Natural killer cell treated with Interleukin-12 subunit alpha and Interleukin-12 subunit beta and Interleukin-15 and Interleukin-18, amount 100 ng/mL, for 72 hours (primary cell): ENCODE measurements around the gene CPAMD8. TPM values are rescaled to one million over a fixed set of nuclear protein-coding genes. Genes with fewer than 3 reads are reported as not detected.
"Not testable (repeated sequence)": the region's sequence is repeated elsewhere in the genome, so short reads cannot be mapped to it uniquely, and the experiment has no call there.

Experiments
- ATAC-seq, 2 donors: fragments of 150-1000 bp; cut with Tn5 transposase in 1 of 2; sonication (Bioruptor Pico), chemical (Tn5 transposase) in 1 of 2; 2 replicates each; pipeline ENCODE4 v1.10.0; 2021
- DNase-seq: peaks from one replicate; pipeline ENCODE4 v3.0.0; 2022; ENCODE audit warnings: low spot score
- H3K27ac Mint-ChIP-seq, 2 donors: 1 replicate in 1 of 2; 2 replicates in 1 of 2; pipeline ENCODE4 v1.8.0; 2022; ENCODE audit warnings: mixed read lengths in 2 of 2, mild to moderate bottlenecking in 1 of 2, moderate library complexity in 1 of 2
- H3K27me3 Mint-ChIP-seq, 2 donors: 1 replicate in 1 of 2; 2 replicates in 1 of 2; pipeline ENCODE4 v1.8.0; 2022; ENCODE audit warnings: mixed read lengths in 2 of 2
- H3K36me3 Mint-ChIP-seq: one replicate; pipeline ENCODE4 v1.8.0; 2022; ENCODE audit warnings: mixed read lengths
- H3K4me1 Mint-ChIP-seq, 2 donors: 1 replicate in 1 of 2; 2 replicates in 1 of 2; pipeline ENCODE4 v1.8.0; 2022; ENCODE audit warnings: low read depth in 2 of 2, mixed read lengths in 2 of 2, mild to moderate bottlenecking in 1 of 2
- H3K4me3 Mint-ChIP-seq: one replicate; pipeline ENCODE4 v1.8.0; 2022; ENCODE audit warnings: mixed read lengths
- H3K9me3 Mint-ChIP-seq: 2 replicates; pipeline ENCODE4 v1.8.0; 2022; ENCODE audit warnings: mixed read lengths
- total RNA-seq, 2 donors: library from RNA; stranded (reverse); gene quantifications; one replicate each; pipeline ENCODE4 v1.2.3, GENCODE V29; 2022

CPAMD8 gene
- total RNA-seq, 2 donors from 2014 or later: 0.39 to 0.81 TPM

DNA sequence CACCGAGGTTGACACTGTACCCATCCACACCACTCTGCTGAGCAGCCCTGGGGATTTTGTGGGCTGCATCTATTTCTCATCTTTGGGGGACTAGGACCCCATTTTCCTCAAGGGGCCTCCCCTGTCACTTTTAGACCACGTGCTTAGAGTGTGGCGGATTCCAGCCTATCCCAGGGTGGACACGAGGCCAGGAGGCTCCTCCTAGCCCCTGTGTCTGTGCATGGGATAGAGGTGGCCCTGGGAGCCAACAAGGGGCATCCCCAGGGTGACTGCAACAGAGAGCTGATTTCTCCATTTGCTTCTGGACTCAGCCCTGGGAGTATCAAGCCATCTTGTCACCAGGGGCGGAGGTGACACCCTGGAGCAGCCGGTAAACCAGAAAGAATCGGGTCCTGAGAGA lies 24.2 kb downstream of the CPAMD8 start:
- Mint-ChIP-seq H3K27ac (no peak overlapping the region), H3K36me3 (peaks cover 4% of the 10 kb centered on the region), H3K27me3 (peaks cover 7% of the 10 kb centered on the region in 2 donors), H3K4me1 (peaks cover 7 to 16% of the 10 kb centered on the region in 2 donors), H3K9me3 (no peaks in the 10 kb centered on the region), H3K4me3 (no peak overlapping the region)
- ATAC-seq (no peak), DNase-seq (no peak)

DNA sequence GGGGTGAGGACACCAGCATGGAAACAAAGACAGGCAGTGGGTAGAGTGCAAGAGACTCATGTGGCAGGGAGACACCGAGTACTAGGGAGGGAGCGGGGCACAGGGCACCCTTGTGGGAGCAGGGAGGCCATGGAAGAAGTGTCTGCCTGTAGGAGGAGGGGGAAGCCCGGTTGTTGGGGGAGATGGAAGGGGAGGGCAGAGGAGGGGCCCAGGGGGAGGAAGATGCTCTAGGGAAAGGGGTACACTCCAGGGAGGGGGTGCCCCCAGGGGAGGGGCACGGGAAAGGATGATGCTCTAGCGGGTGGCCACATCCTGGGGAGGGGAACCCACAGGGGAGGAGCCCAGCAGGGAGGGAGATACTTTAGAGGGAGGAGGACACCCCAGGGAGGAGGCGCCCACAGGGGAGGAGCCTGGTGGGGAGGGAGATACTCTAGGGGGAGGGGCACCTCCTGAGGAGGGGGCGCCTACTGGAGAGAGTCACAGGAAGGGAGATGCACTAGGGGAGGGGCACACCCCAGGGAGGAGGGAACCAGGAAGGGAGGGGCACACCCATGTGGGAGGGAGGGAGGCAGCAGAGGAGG lies 24.9 kb downstream of the CPAMD8 start:
- peaks cover 7 to 16% of the 10 kb centered on the region in 2 donors for H3K4me1 Mint-ChIP-seq
- H3K36me3 Mint-ChIP-seq: peaks cover 4% of the 10 kb centered on the region
- peak; percentile 67 for DNase-seq
- peak overlapping the region; percentile 64 for H3K4me3 Mint-ChIP-seq
- H3K27ac Mint-ChIP-seq: no peak overlapping the region
- no peaks in the 10 kb centered on the region for H3K9me3 Mint-ChIP-seq
- ATAC-seq: peak; percentile 80 to 86
- peaks cover 5% of the 10 kb centered on the region in 2 donors for H3K27me3 Mint-ChIP-seq

DNA sequence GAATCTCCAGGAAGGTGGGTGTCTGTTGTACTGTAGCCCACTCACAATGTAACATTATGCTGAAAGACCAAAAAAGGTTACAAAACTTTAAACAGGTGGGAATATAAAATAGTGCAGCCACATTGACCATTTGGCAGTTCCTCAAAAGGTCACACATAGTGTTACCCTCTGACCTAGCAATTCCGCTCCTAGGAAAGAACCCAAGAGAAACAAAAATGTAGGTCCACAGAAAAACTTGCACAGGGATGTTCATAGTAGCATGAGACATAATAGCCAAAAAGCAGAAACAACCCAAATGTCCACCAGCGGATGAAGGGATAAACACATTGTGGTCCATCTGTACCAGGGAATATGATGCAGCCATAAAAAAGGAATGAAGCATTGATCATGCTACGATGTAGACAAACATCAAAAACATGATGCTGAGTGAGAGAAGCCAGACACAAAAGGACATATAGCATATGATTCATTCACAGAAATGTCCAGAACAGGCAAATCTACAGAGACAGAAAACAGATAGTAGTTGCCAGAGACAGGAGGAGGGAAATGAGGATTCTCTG lies 27.9 kb downstream of the CPAMD8 start:
- DNase-seq: no peak
- ATAC-seq: no peak
- Mint-ChIP-seq H3K9me3 (no peaks in the 10 kb centered on the region), H3K4me3 (no peak overlapping the region), H3K4me1 (peaks cover 7 to 16% of the 10 kb centered on the region in 2 donors), H3K36me3 (peaks cover 4% of the 10 kb centered on the region), H3K27ac (no peak overlapping the region), H3K27me3 (peaks cover 0 to 2% of the 10 kb centered on the region in 2 donors)

- not testable (repeated sequence) for DNase-seq, H3K9me3 Mint-ChIP-seq, H3K27me3 Mint-ChIP-seq, ATAC-seq, H3K36me3 Mint-ChIP-seq, H3K27ac Mint-ChIP-seq, H3K4me3 Mint-ChIP-seq
- H3K4me1 Mint-ChIP-seq: peaks cover 7 to 16% of the 10 kb centered on the region in 2 donors
Observed at GRCh38 chr19:16996838-16997490, 29.6 kb downstream of the CPAMD8 start.

DNA sequence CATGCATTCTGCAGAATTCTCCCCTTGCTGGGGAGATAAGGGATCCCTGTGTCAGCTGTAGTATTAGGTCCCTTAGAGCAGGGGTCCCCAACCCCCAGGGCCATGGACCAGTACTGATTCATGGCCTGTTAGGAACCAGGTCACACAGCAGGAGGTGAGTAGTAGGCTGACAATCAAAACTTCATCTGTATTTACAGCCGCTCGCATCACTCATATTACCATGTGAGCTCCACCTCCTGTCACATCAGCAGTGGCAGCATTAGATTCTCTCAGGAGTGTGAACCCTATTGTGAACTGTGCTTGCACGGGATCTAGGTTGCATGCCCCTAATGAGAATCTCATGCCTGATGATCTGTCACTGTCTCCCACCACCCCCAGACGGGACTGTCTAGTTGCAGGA lies 37.9 kb downstream of the CPAMD8 start:
- ATAC-seq: no peak
- H3K4me3 Mint-ChIP-seq: no peak overlapping the region
- H3K27ac Mint-ChIP-seq: no peak overlapping the region
- DNase-seq: no peak
- peaks cover 11 to 20% of the 10 kb centered on the region in 2 donors for H3K27me3 Mint-ChIP-seq
- no peaks in the 10 kb centered on the region for H3K9me3 Mint-ChIP-seq
- H3K4me1 Mint-ChIP-seq: no peaks in the 10 kb centered on the region
- H3K36me3 Mint-ChIP-seq: peaks cover 6% of the 10 kb centered on the region

DNA sequence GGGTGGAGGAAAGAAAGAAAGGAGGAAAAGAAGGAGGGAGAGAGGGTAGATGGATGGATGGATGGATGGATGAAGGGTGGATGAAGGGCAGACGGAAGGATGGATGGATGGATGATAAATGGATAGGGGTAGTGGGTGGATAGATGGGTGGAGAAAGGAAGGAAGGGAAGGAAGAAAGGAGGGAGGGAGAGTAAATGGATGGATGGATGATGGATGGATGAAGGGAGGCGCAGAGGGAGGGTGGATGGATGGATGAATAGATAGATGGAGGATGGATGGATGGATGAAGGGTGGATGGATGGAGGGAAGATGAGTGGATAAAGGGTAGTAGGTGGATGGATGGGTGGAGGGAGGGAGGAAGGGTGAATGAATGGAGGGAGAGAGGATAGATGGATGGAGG lies 41.2 kb downstream of the CPAMD8 start:
- Mint-ChIP-seq H3K27me3 (peaks cover 9 to 23% of the 10 kb centered on the region in 2 donors), H3K4me3 (no peak overlapping the region), H3K9me3 (no peaks in the 10 kb centered on the region), H3K27ac (no peak overlapping the region), H3K4me1 (no peaks in the 10 kb centered on the region), H3K36me3 (peaks cover 7% of the 10 kb centered on the region)
- no peak for DNase-seq
- no peak for ATAC-seq

GRCh38 chr19:16982586-16982985 lies 44.0 kb downstream of the CPAMD8 start:
- H3K27me3 Mint-ChIP-seq: peaks cover 26 to 38% of the 10 kb centered on the region in 2 donors

GRCh38 chr19:16978839-16979802 lies 47.5 kb downstream of the CPAMD8 start:
- no peak for DNase-seq
- Mint-ChIP-seq H3K4me1 (no peaks in the 10 kb centered on the region), H3K27ac (no peak overlapping the region), H3K36me3 (peaks cover 6% of the 10 kb centered on the region), H3K9me3 (peaks cover 10% of the 10 kb centered on the region), H3K4me3 (no peak overlapping the region), H3K27me3 (peaks cover 17 to 22% of the 10 kb centered on the region in 2 donors)
- no peak for ATAC-seq

More at GRCh38 chr19:16982586-16982985, 44.0 kb downstream of the CPAMD8 start:
- not testable (repeated sequence) for H3K4me1 Mint-ChIP-seq, H3K4me3 Mint-ChIP-seq, ATAC-seq, DNase-seq, H3K27ac Mint-ChIP-seq, H3K36me3 Mint-ChIP-seq, H3K9me3 Mint-ChIP-seq

DNA sequence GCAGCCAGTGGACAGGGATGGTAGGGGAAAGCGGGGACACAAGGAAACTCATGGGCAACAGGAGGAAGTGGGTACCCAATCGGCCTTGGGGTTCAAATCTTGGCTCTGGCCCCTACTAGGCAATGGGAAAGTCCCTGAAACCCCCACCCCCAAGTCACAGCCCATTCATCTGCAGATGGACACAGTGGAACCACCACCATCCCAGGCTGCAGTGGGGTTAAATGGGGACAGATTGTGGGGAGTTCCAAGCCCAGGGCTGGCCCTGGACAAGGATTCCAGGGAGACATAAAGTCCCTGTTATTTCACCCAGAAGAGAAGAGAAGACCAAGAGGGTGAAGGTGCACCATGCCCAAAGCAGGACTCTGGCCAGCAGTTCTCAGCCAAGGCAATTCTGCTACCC lies 48.5 kb downstream of the CPAMD8 start:
- H3K36me3 Mint-ChIP-seq: no peaks in the 10 kb centered on the region
- no peak overlapping the region for H3K27ac Mint-ChIP-seq
- no peak for DNase-seq
- no peak overlapping the region for H3K4me3 Mint-ChIP-seq
- H3K9me3 Mint-ChIP-seq: peaks cover 10% of the 10 kb centered on the region
- peaks cover 15 to 17% of the 10 kb centered on the region in 2 donors for H3K27me3 Mint-ChIP-seq
- H3K4me1 Mint-ChIP-seq: no peaks in the 10 kb centered on the region
- ATAC-seq: no peak

DNA sequence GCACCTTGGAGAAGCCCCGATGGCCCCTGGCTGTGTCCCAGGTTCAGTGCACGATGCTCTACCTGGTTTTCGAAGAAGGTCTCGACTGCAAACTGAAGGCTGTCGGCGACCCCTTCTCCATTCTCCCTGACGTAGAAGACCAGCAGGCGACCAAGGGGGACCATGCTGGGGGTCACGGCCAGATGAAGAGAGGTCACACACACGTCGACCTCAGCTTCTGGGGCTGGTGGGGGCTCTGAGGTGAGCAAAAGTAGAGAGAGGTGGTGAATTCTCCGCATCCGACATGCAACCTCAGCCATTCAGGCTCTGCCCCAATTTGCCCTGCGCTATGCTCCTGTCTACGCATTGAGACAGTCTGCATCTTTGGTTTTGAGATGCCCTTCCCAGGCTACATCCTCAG lies 49.3 kb downstream of the CPAMD8 start:
- no peak for ATAC-seq
- Mint-ChIP-seq H3K4me3 (no peak overlapping the region), H3K27ac (no peak overlapping the region), H3K36me3 (no peaks in the 10 kb centered on the region), H3K27me3 (peaks cover 15 to 17% of the 10 kb centered on the region in 2 donors), H3K4me1 (no peaks in the 10 kb centered on the region), H3K9me3 (peaks cover 10% of the 10 kb centered on the region)
- DNase-seq: no peak

GRCh38 chr19:16976446-16976845 lies 50.2 kb downstream of the CPAMD8 start:
- peaks cover 10% of the 10 kb centered on the region for H3K9me3 Mint-ChIP-seq
- no peaks in the 10 kb centered on the region for H3K36me3 Mint-ChIP-seq
- DNase-seq: no peak
- H3K27ac Mint-ChIP-seq: no peak overlapping the region
- H3K4me3 Mint-ChIP-seq: no peak overlapping the region
- H3K4me1 Mint-ChIP-seq: no peaks in the 10 kb centered on the region
- peaks cover 15 to 17% of the 10 kb centered on the region in 2 donors for H3K27me3 Mint-ChIP-seq
- no peak for ATAC-seq

- DNase-seq (no peak), ATAC-seq (no peak)
- no peak overlapping the region for H3K4me3 Mint-ChIP-seq
- H3K27me3 Mint-ChIP-seq: peaks cover 2 to 6% of the 10 kb centered on the region in 2 donors
- no peaks in the 10 kb centered on the region for H3K4me1 Mint-ChIP-seq
- H3K9me3 Mint-ChIP-seq: no peaks in the 10 kb centered on the region
- no peak overlapping the region for H3K27ac Mint-ChIP-seq
- peaks cover 6% of the 10 kb centered on the region for H3K36me3 Mint-ChIP-seq
Observed at GRCh38 chr19:16970821-16971220, 55.8 kb downstream of the CPAMD8 start.

GRCh38 chr19:16969135-16969534 lies 57.5 kb downstream of the CPAMD8 start:
- DNase-seq (no peak), ATAC-seq (peak in 1 of 2 donors; percentile 52)
- Mint-ChIP-seq H3K27ac (no peak overlapping the region), H3K4me3 (no peak overlapping the region), H3K4me1 (no peaks in the 10 kb centered on the region), H3K36me3 (peaks cover 6% of the 10 kb centered on the region), H3K27me3 (peaks cover 12 to 19% of the 10 kb centered on the region in 2 donors), H3K9me3 (no peaks in the 10 kb centered on the region)
